Measurements from ENCODE around the gene PA2G4. TPM values are rescaled to one million over a fixed set of nuclear protein-coding genes. Genes with fewer than 3 reads are reported as not detected.

PA2G4 gene
- total RNA-seq, 1 experiment from 2014 or later, result 205 TPM

DNA sequence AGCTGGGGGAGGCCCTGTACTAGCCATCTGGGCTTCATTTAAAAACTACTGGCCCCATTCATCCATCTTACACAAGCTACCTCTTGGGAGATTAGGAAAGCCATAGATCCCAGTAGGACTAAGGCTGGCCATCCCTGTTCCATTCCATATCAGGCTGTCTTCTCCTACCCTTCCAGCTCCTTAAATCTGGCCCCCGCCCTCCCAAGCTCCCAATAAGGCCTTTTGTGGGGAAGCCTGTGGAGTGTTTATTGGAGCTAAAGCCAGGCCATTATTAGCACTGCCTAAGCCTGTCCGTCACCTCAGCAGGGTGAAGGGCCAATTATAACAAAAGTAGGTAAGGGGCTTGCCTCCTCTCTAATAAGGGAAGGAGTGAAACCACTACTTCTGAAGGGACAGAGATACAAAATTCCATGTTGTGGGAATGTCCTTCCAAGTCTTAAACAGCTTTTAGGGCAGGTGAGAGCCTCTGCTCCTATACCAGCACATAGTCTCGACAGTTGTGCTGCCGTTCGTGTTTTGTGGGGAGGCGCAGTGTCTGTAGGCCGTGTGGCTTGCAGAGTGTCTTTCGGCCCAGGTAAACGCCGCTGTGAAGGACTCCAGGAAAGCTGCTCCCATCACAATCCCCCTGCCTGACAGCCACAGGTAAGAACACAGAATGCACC, 57.5 kb downstream of the PA2G4 start:
- ChIA-PET POLR2A (interaction anchor here (1.1 to 7.6 kb wide), 5 partner anchors 9 to 43 kb away, joined by 3 to 146 read pairs (median 70); partner anchors contain the start of genes ESYT1, MYL6B, RPL41 and SMARCC2), CTCF (interaction anchor here (0.7 to 6.1 kb wide), 8 partner anchors 14 to 1479 kb away, joined by 3 to 36 read pairs (median 3); partner anchors contain the start of genes ESYT1, RNF41, SMARCC2 and ZC3H10)
- H3K4me1 Mint-ChIP-seq (ENCODE audit: insufficient read depth, unreplicated experiment), result peaks cover 26% of the 10 kb centered on the region
- H3K36me3 Mint-ChIP-seq (ENCODE audit: insufficient read depth, unreplicated experiment), result peaks cover 90% of the 10 kb centered on the region
- BruUV-seq (replicated peaks), result no TSS peak
- H3K27ac Mint-ChIP-seq (ENCODE audit: low read depth, unreplicated experiment), result peak overlapping the region; percentile 29
- H3K9me3 Mint-ChIP-seq (ENCODE audit: unreplicated experiment), result no peaks in the 10 kb centered on the region
- intact Hi-C loops (cut with micrococcal nuclease), result no loop called here
- TF ChIP-seq, protein P1, sequence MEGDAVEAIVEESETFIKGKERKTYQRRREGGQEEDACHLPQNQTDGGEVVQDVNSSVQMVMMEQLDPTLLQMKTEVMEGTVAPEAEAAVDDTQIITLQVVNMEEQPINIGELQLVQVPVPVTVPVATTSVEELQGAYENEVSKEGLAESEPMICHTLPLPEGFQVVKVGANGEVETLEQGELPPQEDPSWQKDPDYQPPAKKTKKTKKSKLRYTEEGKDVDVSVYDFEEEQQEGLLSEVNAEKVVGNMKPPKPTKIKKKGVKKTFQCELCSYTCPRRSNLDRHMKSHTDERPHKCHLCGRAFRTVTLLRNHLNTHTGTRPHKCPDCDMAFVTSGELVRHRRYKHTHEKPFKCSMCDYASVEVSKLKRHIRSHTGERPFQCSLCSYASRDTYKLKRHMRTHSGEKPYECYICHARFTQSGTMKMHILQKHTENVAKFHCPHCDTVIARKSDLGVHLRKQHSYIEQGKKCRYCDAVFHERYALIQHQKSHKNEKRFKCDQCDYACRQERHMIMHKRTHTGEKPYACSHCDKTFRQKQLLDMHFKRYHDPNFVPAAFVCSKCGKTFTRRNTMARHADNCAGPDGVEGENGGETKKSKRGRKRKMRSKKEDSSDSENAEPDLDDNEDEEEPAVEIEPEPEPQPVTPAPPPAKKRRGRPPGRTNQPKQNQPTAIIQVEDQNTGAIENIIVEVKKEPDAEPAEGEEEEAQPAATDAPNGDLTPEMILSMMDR (IDR thresholded peaks at IDR 0.05; ENCODE audit: unreplicated experiment), result no peak
- DNase-seq (ENCODE audit: unreplicated experiment), result no peak
- H3K4me3 Mint-ChIP-seq (ENCODE audit: unreplicated experiment), result peak overlapping the region; percentile 97
- H3K27me3 Mint-ChIP-seq (ENCODE audit: insufficient read depth, unreplicated experiment), result no peaks in the 10 kb centered on the region

DNA sequence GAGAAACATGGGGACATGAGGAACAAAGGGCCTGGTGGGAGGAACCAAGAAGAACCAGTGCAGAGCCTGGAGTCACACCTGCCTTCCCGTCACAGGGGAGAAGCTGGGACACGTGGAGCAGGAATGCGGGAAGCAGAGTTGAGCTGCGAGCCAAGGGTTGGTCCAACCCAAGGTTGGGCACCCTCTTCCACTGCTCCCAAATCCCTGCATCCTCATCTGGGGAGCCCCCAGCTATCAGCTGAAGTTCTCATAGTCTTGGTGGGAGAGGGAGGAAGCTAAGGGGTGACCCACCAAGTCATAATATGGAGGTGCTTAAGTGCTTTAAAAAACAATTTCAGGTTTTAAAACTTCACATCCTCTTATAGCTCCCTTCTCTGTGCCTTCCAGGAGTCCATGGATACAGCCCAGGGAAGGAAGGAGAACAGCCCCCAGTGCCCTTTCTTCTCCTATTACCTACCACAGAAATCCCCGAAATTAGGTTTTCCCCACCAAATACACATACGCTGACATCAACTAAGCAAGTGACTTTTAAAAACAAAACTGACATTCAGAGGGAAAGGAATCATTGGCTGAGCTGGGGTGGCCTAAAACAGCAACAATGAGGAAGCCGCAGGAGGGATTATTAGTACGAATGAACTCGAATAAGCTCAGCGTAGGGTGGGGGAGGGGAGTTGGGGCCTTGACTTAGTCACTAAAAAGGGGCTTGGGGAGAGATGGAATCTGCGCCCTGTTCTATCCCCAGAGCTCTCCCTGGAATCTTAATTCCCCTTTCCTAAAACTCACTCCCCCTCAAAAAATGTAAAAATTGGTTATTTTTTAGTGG, 58.3 kb downstream of the PA2G4 start:
- TSS peak; percentile 22 for BruUV-seq (replicated peaks)
- no peak for DNase-seq (ENCODE audit: unreplicated experiment)
- Mint-ChIP-seq H3K4me1 (ENCODE audit: insufficient read depth, unreplicated experiment) (peaks cover 26% of the 10 kb centered on the region), H3K4me3 (ENCODE audit: unreplicated experiment) (no peak overlapping the region), H3K27me3 (ENCODE audit: insufficient read depth, unreplicated experiment) (no peaks in the 10 kb centered on the region), H3K9me3 (ENCODE audit: unreplicated experiment) (no peaks in the 10 kb centered on the region), H3K27ac (ENCODE audit: low read depth, unreplicated experiment) (peak overlapping the region; percentile 29), H3K36me3 (ENCODE audit: insufficient read depth, unreplicated experiment) (peaks cover 99% of the 10 kb centered on the region)
- ChIA-PET POLR2A (interaction anchor here (0.6 to 7.6 kb wide), 9 partner anchors 9 to 424 kb away, joined by 3 to 146 read pairs (median 6); partner anchors contain the start of genes ESYT1, MYL6B, RPL41 and SMARCC2), CTCF (interaction anchor here (0.6 to 6.1 kb wide), 9 partner anchors 13 to 1478 kb away, joined by 3 to 36 read pairs (median 3); partner anchors contain the start of genes SMARCC2 and ZC3H10)
- TF ChIP-seq, protein P1 (IDR thresholded peaks at IDR 0.05; ENCODE audit: unreplicated experiment), result no peak
- intact Hi-C loops (cut with micrococcal nuclease), result no loop called here

Other genes with a start within 250 kb of the PA2G4 start
- gene PYM1, start 176.7 kb upstream of the PA2G4 start, total RNA-seq (2022), result 50.5 and 56.5 TPM in 2 replicates
- 177 and 236 TPM in 2 replicates for gene DGKA, start 173.4 kb upstream of the PA2G4 start, total RNA-seq (2022)
- gene PMEL, start 138.5 kb upstream of the PA2G4 start, total RNA-seq (2022), result 0.59 TPM in 1 of 2 replicates, not detected in the other
- 17.9 and 23.8 TPM in 2 replicates for gene CDK2, start 137.7 kb upstream of the PA2G4 start, total RNA-seq (2022)
- gene RAB5B, start 130.5 kb upstream of the PA2G4 start, total RNA-seq (2022), result 67.4 and 96.1 TPM in 2 replicates
- gene SUOX, start 107.3 kb upstream of the PA2G4 start, total RNA-seq (2022), result 6.3 and 7.9 TPM in 2 replicates
- 2.4 and 3.4 TPM in 2 replicates for gene IKZF4, start 83.5 kb upstream of the PA2G4 start, total RNA-seq (2022)
- gene RPS26, start 62.6 kb upstream of the PA2G4 start, total RNA-seq (2022), result 45.1 and 67.3 TPM in 2 replicates
- 1.1 and 3.7 TPM in 2 replicates for gene ERBB3, start 24.4 kb upstream of the PA2G4 start, total RNA-seq (2022)
- 4,675 and 4,734 TPM in 2 replicates for gene RPL41, start 12.1 kb downstream of the PA2G4 start, total RNA-seq (2022)
- 2.8 and 3.5 TPM in 2 replicates for gene ZC3H10, start 13.7 kb downstream of the PA2G4 start, total RNA-seq (2022)
- 111 and 123 TPM in 2 replicates for gene ESYT1, start 23.7 kb downstream of the PA2G4 start, total RNA-seq (2022)
- 46.0 and 58.0 TPM in 2 replicates for gene MYL6B, start 48.0 kb downstream of the PA2G4 start, total RNA-seq (2022)
- 716 and 997 TPM in 2 replicates for gene MYL6, start 53.8 kb downstream of the PA2G4 start, total RNA-seq (2022)
- 52.1 and 57.0 TPM in 2 replicates for gene SMARCC2, start 84.9 kb downstream of the PA2G4 start, total RNA-seq (2022)
- 92.1 and 108 TPM in 2 replicates for gene RNF41, start 117.4 kb downstream of the PA2G4 start, total RNA-seq (2022)
- gene NABP2, start 119.8 kb downstream of the PA2G4 start, total RNA-seq (2022), result 53.3 and 56.2 TPM in 2 replicates
- not detected in 2 replicates for gene SLC39A5, start 125.5 kb downstream of the PA2G4 start, total RNA-seq (2022)
- gene ANKRD52, start 153.8 kb downstream of the PA2G4 start, total RNA-seq (2022), result 46.3 and 73.8 TPM in 2 replicates
- 3.6 and 3.8 TPM in 2 replicates for gene COQ10A, start 162.4 kb downstream of the PA2G4 start, total RNA-seq (2022)
- 213 and 257 TPM in 2 replicates for gene CS, start 195.8 kb downstream of the PA2G4 start, total RNA-seq (2022)
- 169 and 210 TPM in 2 replicates for gene CNPY2, start 211.4 kb downstream of the PA2G4 start, total RNA-seq (2022)
- 72.9 and 80.1 TPM in 2 replicates for gene PAN2, start 229.4 kb downstream of the PA2G4 start, total RNA-seq (2022)
- gene IL23A, start 234.3 kb downstream of the PA2G4 start, total RNA-seq (2022), result 0.61 and 1.7 TPM in 2 replicates

Measured in MCF 10A (cell line).